H1 (cell line): Measurements from ENCODE around the gene RASL10B. TPM values are rescaled to one million over a fixed set of nuclear protein-coding genes. Genes with fewer than 3 reads are reported as not detected.

Experiments used
- CTCF ChIA-PET: fragments of 300-600 bp; sonication (Branson Sonifier 250); formaldehyde crosslinking; loops from one replicate; lab custom pipeline; 2021; ENCODE audit not compliant: partially characterized antibody; lab: Charles Lee
- POLR2A ChIA-PET: fragments of 300-600 bp; sonication (Branson Sonifier 250); formaldehyde crosslinking; loops from one replicate; lab custom pipeline; 2021; ENCODE audit warnings: inconsistent platforms; ENCODE audit not compliant: partially characterized antibody; lab: Charles Lee
- DNase-seq, 2 experiments: peaks; one replicate each; pipeline versions ENCODE4 v3.0.0 to v3.0.0-alpha.2; 2010 to 2022; ENCODE audit warnings: low spot score in 2 of 2, low read depth in 1 of 2, mixed read lengths in 1 of 2
- FAIRE-seq: peaks from 2 replicates; lab custom pipeline; 2011; peaks lifted over from hg19 to GRCh38; lab: Jason Lieb, UNC
- H2AFZ ChIP-seq: 2 replicates; pipeline ENCODE4 v1.8.1; 2012; ENCODE audit warnings: low read length, inconsistent platforms
- H2AK5ac ChIP-seq: 2 replicates; pipeline ENCODE4 v1.6.1; 2013; ENCODE audit warnings: low read depth, low read length
- H2BK120ac ChIP-seq: replicated peaks from 2 replicates; pipeline ENCODE3; 2013; ENCODE audit warnings: low read depth, low read length, inconsistent platforms
- H2BK12ac ChIP-seq: 2 replicates; pipeline ENCODE4 v1.6.1; 2013; ENCODE audit warnings: low read depth, low read length
- H2BK15ac ChIP-seq: 2 replicates; pipeline ENCODE4 v1.6.1; 2013; ENCODE audit warnings: low read length
- H2BK20ac ChIP-seq: 2 replicates; pipeline ENCODE4 v1.6.1; 2013; ENCODE audit warnings: low read length
- H2BK5ac ChIP-seq: 2 replicates; pipeline ENCODE4 v1.6.1; 2013; ENCODE audit warnings: low read depth, low read length
- H3K14ac ChIP-seq: 2 replicates; pipeline ENCODE4 v1.6.1; 2013; ENCODE audit warnings: inconsistent platforms; ENCODE audit not compliant: insufficient read length
- H3K18ac ChIP-seq: 2 replicates; pipeline ENCODE4 v1.6.1; 2013; ENCODE audit warnings: low read length; ENCODE audit errors: extremely low read depth
- H3K23ac ChIP-seq: 2 replicates; pipeline ENCODE4 v1.6.1; 2013; ENCODE audit warnings: inconsistent platforms; ENCODE audit not compliant: insufficient read length
- H3K23me2 ChIP-seq: 2 replicates; pipeline ENCODE4 v1.6.1; 2013; ENCODE audit warnings: low read depth, low read length
- H3K27ac ChIP-seq: 2 replicates; pipeline ENCODE4 v1.6.1; 2011; ENCODE audit warnings: low read depth, low read length, inconsistent platforms
- H3K27me3 ChIP-seq, 4 experiments: replicated peaks in 1 of 4; 1 replicate in 1 of 4; 2 replicates in 3 of 4; pipeline versions ENCODE4 v1.6.1 to v1.8.1; 2011 to 2013; ENCODE audit warnings: low read length in 3 of 4, mild to moderate bottlenecking in 3 of 4, inconsistent platforms in 2 of 4, mixed read lengths in 2 of 4, moderate library complexity in 1 of 4; ENCODE audit not compliant: control insufficient read depth in 3 of 4, insufficient read depth in 3 of 4; ENCODE audit errors: extremely low read depth in 1 of 4
- H3K36me3 ChIP-seq, 4 experiments: 2 replicates each; pipeline versions ENCODE4 v1.6.1 to v1.8.1; 2011 to 2013; ENCODE audit warnings: mild to moderate bottlenecking in 4 of 4, low read length in 3 of 4, moderate library complexity in 2 of 4, control low read depth in 1 of 4, inconsistent platforms in 1 of 4; ENCODE audit not compliant: insufficient read depth in 4 of 4, control insufficient read depth in 2 of 4
- H3K4ac ChIP-seq: replicated peaks from 2 replicates; pipeline ENCODE3; 2013; ENCODE audit warnings: low read length, low read depth, mixed read lengths, inconsistent platforms; ENCODE audit not compliant: insufficient read length
- H3K4me1 ChIP-seq, 4 experiments: replicated peaks in 1 of 4; 1 replicate in 1 of 4; 2 replicates in 3 of 4; pipeline versions ENCODE4 v1.6.1 to v1.8.1; 2011 to 2013; ENCODE audit warnings: low read length in 3 of 4, inconsistent platforms in 2 of 4, mixed read lengths in 1 of 4; ENCODE audit not compliant: insufficient read depth in 4 of 4, control insufficient read depth in 3 of 4
- H3K4me2 ChIP-seq, 2 experiments: 2 replicates each; pipeline versions ENCODE4 v1.6.1 to v1.8.1; 2011 to 2013; ENCODE audit warnings: low read depth in 2 of 2, low read length in 2 of 2, control low read depth in 1 of 2, inconsistent platforms in 1 of 2, mild to moderate bottlenecking in 1 of 2; ENCODE audit not compliant: insufficient read depth in 1 of 2
- H3K4me3 ChIP-seq, 4 experiments: fragments of 200-600, 300-600 bp in 1 of 4; sonication (generic), shearing (Covaris generic), sonication (Bioruptor Twin) in 1 of 4; 2 replicates each; pipeline versions ENCODE4 v1.5.1 to v1.8.1; 2011 to 2016; ENCODE audit warnings: low read length in 4 of 4, low read depth in 3 of 4, control low read depth in 2 of 4, inconsistent platforms in 2 of 4, mild to moderate bottlenecking in 2 of 4, mixed read lengths in 1 of 4, moderate library complexity in 1 of 4; ENCODE audit not compliant: insufficient read depth in 2 of 4; ENCODE audit errors: extremely low read depth in 1 of 4
- H3K56ac ChIP-seq: replicated peaks from 2 replicates; pipeline ENCODE3; 2013; ENCODE audit warnings: low read depth, mild to moderate bottlenecking, mixed read lengths, low read length, inconsistent platforms; ENCODE audit not compliant: insufficient read length
- H3K79me1 ChIP-seq: 2 replicates; pipeline ENCODE4 v1.6.1; 2013; ENCODE audit warnings: low read depth, low read length, control low read depth
- H3K79me2 ChIP-seq, 2 experiments: 2 replicates each; pipeline versions ENCODE4 v1.6.1 to v1.8.1; 2012 to 2013; ENCODE audit warnings: low read length in 2 of 2, mild to moderate bottlenecking in 2 of 2, inconsistent platforms in 1 of 2; ENCODE audit not compliant: insufficient read depth in 2 of 2, control insufficient read depth in 1 of 2
- H3K9ac ChIP-seq, 4 experiments: replicated peaks in 1 of 4; 1 replicate in 1 of 4; 2 replicates in 3 of 4; pipeline versions ENCODE4 v1.6.1 to v1.8.1; 2011 to 2013; ENCODE audit warnings: low read depth in 3 of 4, low read length in 3 of 4, control low read depth in 2 of 4, mild to moderate bottlenecking in 2 of 4, moderate library complexity in 2 of 4, inconsistent platforms in 1 of 4; ENCODE audit errors: extremely low read depth in 1 of 4
- H3K9me3 ChIP-seq, 2 experiments: 2 replicates each; pipeline versions ENCODE4 v1.6.1 to v1.8.1; 2012 to 2013; ENCODE audit warnings: mild to moderate bottlenecking in 2 of 2, moderate library complexity in 2 of 2, control low read depth in 1 of 2, inconsistent platforms in 1 of 2, low read depth in 1 of 2, low read length in 1 of 2, mixed read lengths in 1 of 2; ENCODE audit not compliant: insufficient read depth in 2 of 2
- H4K20me1 ChIP-seq, 2 experiments: replicated peaks in 1 of 2; 2 replicates each; pipeline versions ENCODE3 to v1.8.1; 2011 to 2013; ENCODE audit warnings: inconsistent platforms in 2 of 2, low read length in 2 of 2, mild to moderate bottlenecking in 1 of 2; ENCODE audit not compliant: insufficient read depth in 2 of 2, control insufficient read depth in 1 of 2
- H4K5ac ChIP-seq: 2 replicates; pipeline ENCODE4 v1.6.1; 2013; ENCODE audit warnings: low read length, low read depth, mixed read lengths, inconsistent platforms; ENCODE audit not compliant: insufficient read length
- H4K8ac ChIP-seq: 2 replicates; pipeline ENCODE4 v1.8.0; 2013; ENCODE audit warnings: mild to moderate bottlenecking, moderate library complexity, low read length, inconsistent platforms; ENCODE audit not compliant: insufficient read depth; ENCODE audit errors: extremely low read depth
- H4K91ac ChIP-seq: replicated peaks from 2 replicates; pipeline ENCODE3; 2013; ENCODE audit warnings: low read length, mixed read lengths, inconsistent platforms; ENCODE audit not compliant: insufficient read length
- BACH1 ChIP-seq: IDR thresholded peaks from 2 replicates; pipeline ENCODE4 v1.6.1; 2012; ENCODE audit warnings: low read length, improper control_type of control experiment
- CTBP2 ChIP-seq: IDR thresholded peaks from 2 replicates; pipeline ENCODE4 v1.7.0; 2011; ENCODE audit warnings: borderline replicate concordance, mild to moderate bottlenecking, moderate library complexity, mixed read lengths, low read length; ENCODE audit not compliant: insufficient read depth, insufficient read length
- EGR1 ChIP-seq: IDR thresholded peaks from 2 replicates; pipeline ENCODE4 v1.6.1; 2011; ENCODE audit warnings: low read depth, low read length, borderline replicate concordance
- FOSL1 ChIP-seq: IDR thresholded peaks from 2 replicates; pipeline ENCODE4 v1.6.1; 2011; ENCODE audit warnings: mild to moderate bottlenecking, low read depth, low read length, moderate library complexity; ENCODE audit not compliant: insufficient read depth
- GABPA ChIP-seq: IDR thresholded peaks from 2 replicates; pipeline ENCODE4 v1.6.1; 2011; ENCODE audit warnings: mild to moderate bottlenecking, low read length, moderate library complexity, borderline replicate concordance; ENCODE audit not compliant: insufficient read depth
- KDM1A ChIP-seq: fragments of 200-600, 300-600 bp; sonication (generic); IDR thresholded peaks from 2 replicates; pipeline ENCODE4 v1.7.1; 2016; ENCODE audit warnings: mild to moderate bottlenecking, low read length, borderline replicate concordance
- TAF7 ChIP-seq: optimal IDR thresholded peaks from 2 replicates; pipeline ENCODE3; 2011; ENCODE audit warnings: low read depth, mild to moderate bottlenecking, inconsistent platforms, low read length, moderate library complexity, borderline replicate concordance
- TBP ChIP-seq: IDR thresholded peaks from 2 replicates; pipeline ENCODE4 v1.6.1; 2011; ENCODE audit warnings: low read depth, low read length, improper control_type of control experiment
- WGBS, 2 experiments: shearing (Covaris generic) in 1 of 2; methylation state at CpG; one replicate each; pipeline versions ENCODE4 v1.1.6 to v1.1.7; 2013 to 2015; ENCODE audit warnings: low lambda C conversion rate in 2 of 2, mixed read lengths in 2 of 2, inconsistent platforms in 1 of 2, low coverage in 1 of 2, missing lambda C conversion rate in 1 of 2; ENCODE audit not compliant: insufficient replicate concordance in 2 of 2, insufficient coverage in 1 of 2, insufficient read length in 1 of 2; ENCODE audit errors: extremely low coverage in 1 of 2, missing lambda C conversion rate in 1 of 2; 5-methylcytosine and 5-hydroxymethylcytosine counted together
- polyA plus RNA-seq, 7 experiments: library from polyadenylated mRNA; depleted of rRNA in 3 of 7; stranded (reverse) in 5 of 7; unstranded in 2 of 7; fragments of >200 nt in 5 of 7; fragments of 200-250 nt in 2 of 7; gene quantifications; 1 replicate in 5 of 7; 2 replicates in 1 of 7; 4 replicates in 1 of 7; pipeline versions ENCODE4 v1.2.1 to v1.2.3, GENCODE V29; 2011 to 2013; ENCODE audit warnings: missing spikeins in 2 of 7, mixed read lengths in 2 of 7
- total RNA-seq: library from RNA; stranded (reverse); fragmentation: NEBNext Ultra II Directional; extraction: Animal tissue kit (Norgen Biotek cat#: 25700); gene quantifications from 2 replicates; pipeline ENCODE4 v1.2.1, GENCODE V29; 2021
- TF ChIP-seq, protein P1 (sequence below), 3 experiments: IDR thresholded peaks; 1 replicate in 2 of 3; 2 replicates in 1 of 3; pipeline versions ENCODE4 v1.5.1 to v1.6.1; 2011; ENCODE audit warnings: low read length in 3 of 3, mild to moderate bottlenecking in 3 of 3, inconsistent platforms in 2 of 3, low read depth in 1 of 3, moderate library complexity in 1 of 3; ENCODE audit not compliant: insufficient read depth in 1 of 3; ENCODE audit errors: control extremely low read depth in 1 of 3

RASL10B gene
- total and polyA plus RNA-seq, 2 of the 8 experiments (the other 6 are each of a cell fraction or from before 2014, with no cell fraction given) = 17.5 to 22.8 TPM

GRCh38 chr17:35769895-35770486 is 38.6 kb downstream of the RASL10B start:
- Histone ChIP-seq H2BK120ac (no peak overlapping the region), H3K23ac (no peak overlapping the region), H3K27ac (no peak overlapping the region), H3K4me3 (no peak overlapping the region), H3K4ac (no peak overlapping the region), H3K27me3 (peaks cover 0 to 3% (median 1%) of the 10 kb centered on the region in 4 experiments; a peak in 3 of 7 replicates), H4K20me1 (no peaks in the 10 kb centered on the region), H2BK5ac (no peak overlapping the region), H3K36me3 (no peaks in the 10 kb centered on the region), H3K9ac (no peak overlapping the region), H2AFZ (no peak overlapping the region), H3K4me1 (peaks cover 5 to 30% (median 12%) of the 10 kb centered on the region in 4 experiments), H3K4me2 (no peak overlapping the region), H2BK12ac (no peak overlapping the region), H3K79me1 (no peaks in the 10 kb centered on the region), H3K14ac (no peak overlapping the region), H4K5ac (no peak overlapping the region)
- DNase-seq (no peak), FAIRE-seq (no peak)
- CTCF ChIA-PET = interaction anchor here (0.7 to 13.0 kb wide), 9 partner anchors 11 to 86 kb away, joined by 3 to 247 read pairs (median 19); partner anchors contain the start of genes MMP28 and TAF15
- no peak for TF ChIP-seq TBP
- TF ChIP-seq CTBP2 = no peak
- no peak for TF ChIP-seq GABPA
- no peak for TF ChIP-seq BACH1
- TF ChIP-seq EGR1 = no peak
- TF ChIP-seq KDM1A = peak; percentile 83
- no peak for TF ChIP-seq FOSL1
- TF ChIP-seq, protein P1, sequence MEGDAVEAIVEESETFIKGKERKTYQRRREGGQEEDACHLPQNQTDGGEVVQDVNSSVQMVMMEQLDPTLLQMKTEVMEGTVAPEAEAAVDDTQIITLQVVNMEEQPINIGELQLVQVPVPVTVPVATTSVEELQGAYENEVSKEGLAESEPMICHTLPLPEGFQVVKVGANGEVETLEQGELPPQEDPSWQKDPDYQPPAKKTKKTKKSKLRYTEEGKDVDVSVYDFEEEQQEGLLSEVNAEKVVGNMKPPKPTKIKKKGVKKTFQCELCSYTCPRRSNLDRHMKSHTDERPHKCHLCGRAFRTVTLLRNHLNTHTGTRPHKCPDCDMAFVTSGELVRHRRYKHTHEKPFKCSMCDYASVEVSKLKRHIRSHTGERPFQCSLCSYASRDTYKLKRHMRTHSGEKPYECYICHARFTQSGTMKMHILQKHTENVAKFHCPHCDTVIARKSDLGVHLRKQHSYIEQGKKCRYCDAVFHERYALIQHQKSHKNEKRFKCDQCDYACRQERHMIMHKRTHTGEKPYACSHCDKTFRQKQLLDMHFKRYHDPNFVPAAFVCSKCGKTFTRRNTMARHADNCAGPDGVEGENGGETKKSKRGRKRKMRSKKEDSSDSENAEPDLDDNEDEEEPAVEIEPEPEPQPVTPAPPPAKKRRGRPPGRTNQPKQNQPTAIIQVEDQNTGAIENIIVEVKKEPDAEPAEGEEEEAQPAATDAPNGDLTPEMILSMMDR (IDR thresholded peaks at IDR 0.05; ENCODE audit: control extremely low read depth in 1 of 3, insufficient read depth in 1 of 3, low read depth in 1 of 3, low read length in 3 of 3) = peak; percentile 5 to 60 (median 43); a peak in 2 of 4 replicates
- TF ChIP-seq TAF7 = no peak
- TF ChIP-seq, all 59 proteins: peak for 2
- Histone ChIP-seq H2BK20ac (no peak overlapping the region), H3K23me2 (no peaks in the 10 kb centered on the region), H3K56ac (no peak overlapping the region), H4K91ac (no peak overlapping the region), H3K79me2 (no peaks in the 10 kb centered on the region), H2BK15ac (no peak overlapping the region), H3K18ac (no peak overlapping the region), H3K9me3 (no peaks in the 10 kb centered on the region; a peak in 1 of 4 replicates), H4K8ac (no peak overlapping the region; the same call in 1 of the 2 replicates), H2AK5ac (no peak overlapping the region)
- POLR2A ChIA-PET = interaction anchor here (0.7 to 1.5 kb wide), 2 partner anchors 32 to 38 kb away, joined by 3 to 5 read pairs; partner anchors contain the start of gene TAF15
- 96% methylated on average over 46 of the region's 48 CpGs; no CpG with 5 or more reads in 1 of the 2 experiments for WGBS, 2 experiments
